T-helper 1 cell treated with Interleukin-12 subunit alpha and Interleukin-12 subunit beta and Interleukin-4 antibody, amounts not matched to agents 30 μg/mL and 1 μg/mL, for 36 hours (primary cell): ENCODE results near the gene YAP1.

Experiments
- H3K27ac Mint-ChIP-seq: one replicate; pipeline ENCODE4 v1.8.0; 2021; ENCODE audit warnings: mild to moderate bottlenecking, mixed read lengths
- H3K27me3 Mint-ChIP-seq: one replicate; pipeline ENCODE4 v1.8.0; 2021; ENCODE audit warnings: low read depth, mixed read lengths
- H3K36me3 Mint-ChIP-seq: one replicate; pipeline ENCODE4 v1.8.0; 2021; ENCODE audit warnings: low read depth, mixed read lengths
- H3K4me1 Mint-ChIP-seq: one replicate; pipeline ENCODE4 v1.8.0; 2021; ENCODE audit warnings: low read depth, mixed read lengths
- H3K4me3 Mint-ChIP-seq: one replicate; pipeline ENCODE4 v1.8.0; 2021; ENCODE audit warnings: mild to moderate bottlenecking, moderate library complexity, mixed read lengths
- H3K9me3 Mint-ChIP-seq: one replicate; pipeline ENCODE4 v1.8.0; 2021; ENCODE audit warnings: mixed read lengths

Gene YAP1

GRCh38 chr11:102268985-102269470, 158.8 kb downstream of the YAP1 start:
- Mint-ChIP-seq H3K27ac (no peak overlapping the region), H3K36me3 (peaks cover 4% of the 10 kb centered on the region), H3K4me3 (peak overlapping the region; percentile 53), H3K4me1 (peaks cover 20% of the 10 kb centered on the region), H3K9me3 (no peaks in the 10 kb centered on the region), H3K27me3 (peaks cover 53% of the 10 kb centered on the region)

DNA sequence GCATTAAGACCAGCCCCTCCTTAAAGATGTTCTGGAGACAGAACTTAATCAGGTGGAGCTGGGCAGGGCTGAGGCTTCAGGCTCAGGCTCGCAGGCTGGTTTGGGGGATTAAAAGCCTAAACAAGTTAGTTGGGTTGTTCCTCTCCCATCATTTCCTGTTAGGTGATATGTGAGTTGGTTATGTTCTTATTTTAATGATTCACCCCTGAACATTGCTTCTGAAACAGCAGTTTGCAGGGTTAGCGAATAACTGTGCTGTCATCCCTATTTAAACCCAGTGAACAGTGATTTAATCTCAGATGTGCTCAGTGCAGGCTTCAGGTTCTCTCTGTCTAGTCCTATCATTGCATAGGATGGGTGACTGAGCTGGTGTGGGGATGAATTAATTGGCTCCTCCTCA, 159.7 kb downstream of the YAP1 start:
- H3K36me3 Mint-ChIP-seq = peaks cover 4% of the 10 kb centered on the region
- H3K27ac Mint-ChIP-seq = no peak overlapping the region
- no peaks in the 10 kb centered on the region for H3K9me3 Mint-ChIP-seq
- peaks cover 53% of the 10 kb centered on the region for H3K27me3 Mint-ChIP-seq
- no peak overlapping the region for H3K4me3 Mint-ChIP-seq
- H3K4me1 Mint-ChIP-seq = peaks cover 20% of the 10 kb centered on the region

DNA sequence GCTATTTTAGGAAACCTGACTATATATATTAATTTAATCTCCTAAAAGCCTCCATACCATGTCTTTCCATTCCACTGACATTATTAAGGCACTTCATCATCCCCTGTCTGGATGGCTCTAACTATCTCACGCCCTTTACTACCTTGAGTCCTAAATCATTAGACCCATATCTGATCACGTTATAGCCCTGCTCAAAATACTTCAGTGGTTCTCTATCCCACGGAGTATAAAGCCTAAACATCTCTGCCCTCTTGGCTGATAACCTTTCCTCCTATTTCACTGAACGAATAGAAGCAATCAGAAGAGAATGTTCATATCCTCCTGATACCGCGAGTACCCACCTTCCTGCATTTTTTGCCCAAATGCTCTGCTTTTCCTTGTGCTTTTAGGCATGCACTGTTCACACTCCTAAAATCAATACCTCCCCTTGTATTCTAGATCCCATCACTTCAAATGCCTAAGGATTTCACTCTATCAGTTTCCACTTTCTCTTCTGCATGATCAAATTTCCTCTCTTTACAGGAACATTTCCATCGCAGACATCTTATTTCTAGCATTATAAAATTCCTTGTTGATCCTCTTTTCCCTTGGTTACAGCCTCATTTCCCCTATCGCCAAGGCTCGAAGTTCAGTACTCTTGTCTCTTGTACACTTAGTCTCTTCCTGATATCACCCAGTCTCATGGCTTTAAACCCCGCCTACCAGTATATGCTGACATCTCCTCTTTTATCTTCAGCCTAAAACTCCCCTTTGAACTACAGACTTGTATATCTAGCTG, 162.0 kb downstream of the YAP1 start:
- peaks cover 54% of the 10 kb centered on the region for H3K27me3 Mint-ChIP-seq
- no peak overlapping the region for H3K4me3 Mint-ChIP-seq
- H3K27ac Mint-ChIP-seq = no peak overlapping the region

GRCh38 chr11:102274628-102275027, 164.4 kb downstream of the YAP1 start:
- no peak overlapping the region for H3K4me3 Mint-ChIP-seq
- peaks cover 33% of the 10 kb centered on the region for H3K27me3 Mint-ChIP-seq
- H3K36me3 Mint-ChIP-seq = no peaks in the 10 kb centered on the region
- H3K4me1 Mint-ChIP-seq = peaks cover 11% of the 10 kb centered on the region
- no peaks in the 10 kb centered on the region for H3K9me3 Mint-ChIP-seq
- no peak overlapping the region for H3K27ac Mint-ChIP-seq

More for the DNA sequence above, 162.0 kb downstream of the YAP1 start:
- Mint-ChIP-seq H3K36me3 (peaks cover 4% of the 10 kb centered on the region), H3K4me1 (peaks cover 20% of the 10 kb centered on the region), H3K9me3 (no peaks in the 10 kb centered on the region)

GRCh38 chr11:102276362-102276761, 166.1 kb downstream of the YAP1 start:
- Mint-ChIP-seq H3K27ac (no peak overlapping the region), H3K36me3 (no peaks in the 10 kb centered on the region), H3K4me1 (peaks cover 8% of the 10 kb centered on the region), H3K9me3 (no peaks in the 10 kb centered on the region), H3K4me3 (no peak overlapping the region), H3K27me3 (peaks cover 20% of the 10 kb centered on the region)

GRCh38 chr11:102276783-102277182, 166.5 kb downstream of the YAP1 start:
- peaks cover 16% of the 10 kb centered on the region for H3K27me3 Mint-ChIP-seq
- peaks cover 8% of the 10 kb centered on the region for H3K4me1 Mint-ChIP-seq
- no peak overlapping the region for H3K4me3 Mint-ChIP-seq
- no peaks in the 10 kb centered on the region for H3K9me3 Mint-ChIP-seq
- no peaks in the 10 kb centered on the region for H3K36me3 Mint-ChIP-seq
- no peak overlapping the region for H3K27ac Mint-ChIP-seq

- Mint-ChIP-seq H3K9me3 (no peaks in the 10 kb centered on the region), H3K27ac (no peak overlapping the region), H3K4me3 (peak overlapping the region; percentile 1)
Measured at GRCh38 chr11:102279641-102280170, 169.5 kb downstream of the YAP1 start.

DNA sequence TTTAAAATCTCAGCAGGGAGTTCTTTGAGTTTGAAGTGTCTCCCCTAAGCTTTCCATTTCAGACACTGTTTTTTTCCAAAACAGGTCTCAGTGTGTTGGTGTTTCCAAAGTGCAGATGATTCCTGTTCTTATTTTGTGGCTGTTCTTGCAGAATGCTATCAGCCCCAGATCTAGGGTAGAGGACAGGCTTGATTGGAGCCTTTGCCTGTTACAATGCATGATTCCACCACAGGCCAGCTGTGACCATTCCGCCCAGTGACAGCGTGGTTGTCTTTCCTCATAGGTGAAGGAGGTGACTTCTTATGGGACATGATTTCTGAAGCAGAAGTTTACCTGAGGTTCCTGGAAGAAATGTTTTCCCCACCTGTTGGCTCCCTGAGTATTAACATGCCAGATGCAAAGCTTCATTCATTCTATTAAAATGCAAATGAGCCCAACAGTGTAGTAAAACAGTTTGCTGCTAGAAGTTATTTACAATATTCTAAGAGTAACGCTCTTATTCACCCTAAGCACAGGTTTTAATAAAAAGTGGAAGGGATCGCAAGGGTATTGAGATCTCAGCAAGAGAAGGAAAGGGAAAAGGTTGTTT, 170.1 kb downstream of the YAP1 start:
- H3K9me3 Mint-ChIP-seq = no peaks in the 10 kb centered on the region
- peaks cover 3% of the 10 kb centered on the region for H3K27me3 Mint-ChIP-seq
- no peak overlapping the region for H3K4me3 Mint-ChIP-seq
- no peak overlapping the region for H3K27ac Mint-ChIP-seq
- H3K36me3 Mint-ChIP-seq = no peaks in the 10 kb centered on the region
- H3K4me1 Mint-ChIP-seq = peaks cover 6% of the 10 kb centered on the region

More at GRCh38 chr11:102279641-102280170, 169.5 kb downstream of the YAP1 start:
- Mint-ChIP-seq H3K36me3 (no peaks in the 10 kb centered on the region), H3K4me1 (peaks cover 6% of the 10 kb centered on the region), H3K27me3 (peaks cover 3% of the 10 kb centered on the region)
